AML-193 (cell line): ENCODE measurements around the gene ZFYVE28.

Source experiments
- DNase-seq, 2 experiments: peaks; one replicate each; lab custom pipeline; 2025; lab: John Stamatoyannopoulos, UW

Gene ZFYVE28

DNA sequence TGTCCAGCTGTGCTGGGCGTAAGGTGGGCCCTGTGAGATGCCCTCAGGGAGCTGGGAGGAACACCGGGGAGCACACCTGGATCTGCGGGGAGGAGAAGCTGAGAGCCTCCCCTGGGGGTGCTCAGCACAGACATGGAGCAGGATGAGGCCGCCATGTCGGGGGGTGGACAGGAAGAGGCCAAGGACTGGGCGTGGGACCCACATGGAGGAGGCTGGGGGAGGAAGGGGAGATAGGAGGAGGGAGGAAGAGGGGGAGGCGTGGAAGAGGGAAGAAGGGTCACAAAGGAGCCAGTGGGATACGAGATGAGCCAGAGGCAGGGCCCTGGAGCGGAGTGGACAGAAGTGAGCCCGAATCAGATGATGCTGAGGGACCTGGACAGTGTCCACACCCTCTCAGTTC lies 66.3 kb downstream of the ZFYVE28 start:
- DNase-seq: no peak

DNA sequence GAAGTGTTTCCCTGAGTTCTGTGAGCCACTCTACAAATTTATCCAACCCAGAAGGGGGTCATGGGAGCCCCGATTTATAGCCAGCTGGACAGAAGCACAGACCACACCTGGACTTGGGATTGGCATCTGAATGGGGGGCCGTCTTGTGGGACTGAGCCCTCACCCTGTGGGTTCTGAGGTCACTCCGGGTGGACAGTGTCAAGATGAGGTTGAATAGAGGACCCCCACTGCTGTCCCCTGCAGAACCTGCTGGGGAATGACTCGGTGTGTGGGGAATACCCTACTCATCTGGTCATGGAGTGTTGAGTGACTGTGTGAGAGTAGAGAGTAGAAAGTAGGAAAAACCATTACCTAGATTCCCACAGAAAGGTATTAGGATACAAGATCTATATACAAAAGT lies 67.5 kb downstream of the ZFYVE28 start:
- DNase-seq: no peak

DNA sequence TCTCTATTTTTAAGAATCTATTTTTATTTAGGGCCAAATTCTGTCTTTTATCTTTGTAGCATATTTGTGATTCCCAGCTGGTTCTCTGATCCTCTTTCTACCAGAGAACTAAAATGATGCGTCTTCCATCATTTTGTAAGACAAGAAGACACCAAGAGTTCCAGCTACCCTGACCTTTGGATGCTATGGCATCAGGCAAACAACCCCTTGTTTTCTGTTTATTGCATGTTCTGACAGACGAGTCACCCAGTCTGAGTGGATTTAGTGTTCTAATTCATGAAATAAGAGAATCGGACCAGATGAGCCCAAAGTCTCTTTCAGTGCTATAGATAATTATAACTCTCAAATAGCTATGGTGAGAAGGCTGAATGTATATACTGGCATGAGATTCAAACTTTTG lies 69.7 kb downstream of the ZFYVE28 start:
- DNase-seq: no peak

DNA sequence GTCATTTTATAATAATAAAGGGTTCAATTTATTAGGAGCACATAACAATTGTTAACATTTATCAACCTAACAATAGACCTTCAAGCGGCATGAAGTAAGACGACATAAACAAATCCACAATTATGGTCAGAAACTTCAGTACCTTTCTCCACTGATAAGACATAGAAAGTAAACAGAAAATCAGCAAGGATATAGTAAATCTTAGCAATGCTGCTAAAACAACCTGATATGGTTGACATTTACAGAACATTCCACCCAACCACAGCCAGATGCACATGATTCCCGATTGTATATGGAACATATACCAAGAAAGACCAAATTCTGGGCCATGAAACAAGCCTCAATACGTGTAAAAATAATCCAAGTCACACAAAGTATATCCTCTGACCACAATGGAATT lies 71.3 kb downstream of the ZFYVE28 start:
- no peak for DNase-seq

DNA sequence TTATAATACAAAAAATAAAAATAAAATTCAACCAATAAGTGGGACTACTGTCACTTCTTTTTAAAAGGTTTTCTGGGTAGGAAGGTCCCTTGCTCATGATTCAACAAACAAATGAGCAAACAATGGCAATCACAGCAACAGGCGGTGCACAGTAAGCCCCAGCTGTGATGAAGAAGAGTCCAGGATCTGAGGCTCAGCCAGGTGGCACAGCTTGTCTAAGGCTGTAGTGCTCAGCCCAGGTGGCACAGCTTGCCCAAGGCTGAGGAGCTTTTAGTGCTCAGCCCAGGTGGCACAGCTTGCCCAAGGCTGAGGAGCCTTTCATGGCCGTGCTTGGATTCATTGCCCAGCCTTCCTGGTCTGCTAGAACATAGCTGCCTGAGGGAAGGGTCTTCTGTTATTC lies 75.0 kb downstream of the ZFYVE28 start:
- DNase-seq: no peak

DNA sequence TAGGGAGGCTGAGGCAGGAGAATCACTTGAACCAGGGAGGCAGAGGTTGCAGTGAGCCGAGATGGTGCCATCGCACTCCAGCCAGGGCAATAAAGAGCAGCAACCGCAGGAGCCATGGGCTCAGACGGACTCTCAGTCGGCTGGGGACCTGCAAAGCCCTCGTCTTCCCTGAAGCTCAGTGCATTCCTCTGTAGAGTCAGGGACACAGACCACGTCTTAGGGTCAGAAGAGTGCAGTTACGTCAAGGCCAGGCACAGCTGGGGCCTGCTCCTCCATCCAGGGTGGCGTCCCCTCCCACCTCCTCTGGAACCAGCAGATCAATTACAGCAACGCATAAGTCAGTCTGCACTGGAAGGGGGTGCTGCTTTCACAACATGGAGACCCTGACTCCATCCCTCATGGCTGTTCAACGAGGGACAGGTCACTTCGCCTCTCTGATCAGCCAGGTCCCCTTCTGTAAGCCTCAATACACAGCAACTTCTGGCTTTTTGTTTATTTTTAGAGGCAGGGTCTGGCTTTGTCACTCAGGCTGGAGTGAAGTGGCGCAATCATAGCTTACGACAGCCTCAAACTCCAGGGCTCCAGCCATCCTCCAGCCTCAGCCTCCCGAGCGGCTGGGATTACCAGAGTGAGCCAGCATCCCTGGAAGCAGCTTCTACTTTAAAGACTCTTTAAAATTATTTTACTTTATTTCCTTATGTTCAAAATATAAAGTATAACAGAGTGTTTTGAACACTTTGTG lies 76.4 kb downstream of the ZFYVE28 start:
- no peak for DNase-seq

DNA sequence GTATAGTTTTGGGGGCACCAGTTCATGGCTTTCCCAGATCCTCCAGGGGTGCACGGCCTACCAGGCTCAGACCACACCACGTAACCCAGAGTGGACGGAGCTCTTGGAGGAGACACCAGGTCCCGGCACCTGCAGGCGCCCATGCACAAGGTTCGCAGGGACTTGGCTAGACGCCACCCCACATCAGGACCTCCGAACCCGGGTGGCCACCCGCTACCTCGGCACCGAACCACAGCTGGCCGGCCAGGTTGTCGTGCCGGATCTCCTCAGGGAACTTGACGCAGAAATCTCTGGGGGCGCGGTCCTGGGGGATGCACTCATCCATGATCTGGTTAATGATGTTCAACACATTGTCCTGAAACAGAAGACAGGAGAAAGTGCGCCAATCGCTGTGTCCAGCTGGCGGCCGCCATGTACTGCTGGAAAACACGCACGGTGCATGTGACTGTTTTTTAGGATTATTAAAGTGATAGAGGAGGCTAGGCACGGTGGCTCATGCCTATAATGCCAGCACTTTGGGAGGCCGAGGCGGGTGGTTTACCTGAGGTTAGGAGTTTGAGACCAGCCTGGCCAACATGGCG lies 77.1 kb downstream of the ZFYVE28 start:
- DNase-seq: no peak

DNA sequence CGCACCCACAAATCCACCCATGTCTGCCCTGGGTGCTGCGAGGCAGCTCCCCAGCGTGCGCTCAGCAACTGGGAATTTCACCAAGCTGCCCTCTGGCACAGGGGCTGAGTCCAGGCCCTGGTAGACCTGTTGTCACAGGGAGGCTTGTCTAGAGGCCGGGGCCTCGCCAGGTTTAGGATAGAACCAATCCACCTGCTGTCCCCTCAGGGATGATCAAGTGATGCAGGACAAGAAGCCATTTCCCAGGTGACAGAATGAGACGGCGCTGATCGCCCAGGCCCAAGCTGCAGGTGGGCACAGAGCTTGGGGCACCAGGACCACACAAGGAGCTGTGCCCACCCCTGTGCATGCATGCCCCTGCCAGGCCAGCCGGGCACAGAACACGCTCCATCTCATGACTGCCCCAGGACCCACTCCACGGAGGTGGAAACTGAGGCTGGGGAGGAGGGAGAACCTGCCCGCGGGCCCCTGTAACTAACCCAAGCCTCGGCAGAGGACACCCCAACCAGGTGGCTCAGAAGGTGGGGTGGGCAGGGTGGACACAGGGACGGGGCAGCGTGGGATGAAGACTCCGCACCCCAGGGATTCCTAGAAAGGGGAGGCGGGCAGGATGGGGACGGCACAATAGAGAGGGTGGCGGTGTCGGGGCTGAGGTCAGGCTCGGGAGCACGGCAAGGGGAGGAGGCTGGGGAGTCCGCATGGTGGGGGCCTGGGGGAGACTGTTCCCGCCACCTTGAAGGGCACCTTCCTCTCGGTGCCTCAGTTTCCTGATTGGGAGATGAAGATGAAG lies 78.0 kb downstream of the ZFYVE28 start:
- no peak for DNase-seq

DNA sequence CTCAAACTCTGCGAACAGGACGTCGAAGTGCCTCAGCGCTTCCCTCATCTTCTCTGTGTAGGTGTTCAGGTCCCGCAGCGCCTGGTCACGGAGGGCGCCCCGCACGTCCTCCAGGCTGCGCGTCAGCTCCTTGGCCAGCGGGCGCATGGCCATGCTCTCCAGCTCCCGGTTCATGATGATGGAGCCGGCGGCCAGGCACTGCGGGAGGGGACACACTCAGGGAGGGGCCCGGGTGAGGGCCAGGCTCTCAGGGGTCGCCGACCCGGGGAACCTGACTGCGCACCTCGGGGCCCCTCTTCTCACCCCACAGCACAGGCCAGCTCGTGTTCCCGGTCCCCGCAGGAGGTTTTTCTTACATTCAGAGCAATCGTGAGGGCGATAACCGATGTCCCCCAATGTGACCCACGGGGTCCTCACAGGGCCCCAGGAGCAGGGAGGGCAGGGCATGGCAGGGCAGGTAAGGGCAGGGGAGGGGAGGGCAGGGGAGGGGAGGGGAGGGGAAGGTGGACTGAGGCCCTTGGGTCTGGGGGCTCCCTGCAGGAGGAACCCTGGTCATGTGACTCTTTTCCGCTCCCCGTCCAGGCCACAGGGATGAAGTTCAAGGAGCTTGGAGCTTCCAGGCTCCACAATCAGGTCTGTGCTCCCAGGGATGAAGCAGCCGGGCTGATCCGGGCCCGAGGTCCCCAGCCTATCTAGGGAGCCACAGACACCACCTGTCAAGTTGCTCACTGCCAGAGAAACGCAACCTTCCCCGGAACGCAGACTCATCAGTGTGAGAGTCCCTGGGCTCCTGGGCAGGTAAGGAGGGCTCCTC lies 78.8 kb downstream of the ZFYVE28 start:
- DNase-seq: no peak

DNA sequence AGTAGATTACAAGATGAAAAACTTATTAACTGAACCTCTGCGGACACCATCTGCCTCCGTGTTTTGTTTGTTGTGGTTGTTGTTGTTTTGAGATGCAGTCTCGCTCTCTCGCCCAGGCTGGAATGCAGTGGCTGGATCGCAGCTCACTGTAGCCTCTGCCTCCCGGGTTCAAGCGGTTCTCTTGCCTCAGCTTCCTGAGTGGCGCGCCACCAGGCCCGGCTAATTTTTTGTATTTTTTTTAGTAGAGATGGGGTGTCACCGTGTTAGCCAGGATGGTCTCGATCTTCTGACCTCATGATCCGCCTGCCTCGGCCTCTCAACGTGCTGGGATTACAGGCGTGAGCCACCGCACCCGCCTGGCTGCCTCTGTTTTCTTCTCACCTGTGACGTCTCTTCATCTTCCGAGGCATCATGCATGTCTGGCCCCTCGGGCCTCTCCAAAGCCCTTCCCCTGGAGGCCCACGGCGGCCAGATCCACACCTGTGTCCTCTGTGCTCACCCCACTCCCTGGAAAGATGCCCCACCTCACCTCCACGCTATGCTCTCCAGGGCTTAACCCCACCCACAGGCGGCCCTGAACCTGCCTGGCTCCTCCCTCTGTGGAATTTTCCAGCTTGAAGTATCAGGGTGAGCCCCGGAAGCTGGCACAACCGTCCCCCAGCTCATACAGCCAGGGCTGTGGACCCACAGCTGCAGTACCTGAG lies 79.5 kb downstream of the ZFYVE28 start:
- no peak for DNase-seq

DNA sequence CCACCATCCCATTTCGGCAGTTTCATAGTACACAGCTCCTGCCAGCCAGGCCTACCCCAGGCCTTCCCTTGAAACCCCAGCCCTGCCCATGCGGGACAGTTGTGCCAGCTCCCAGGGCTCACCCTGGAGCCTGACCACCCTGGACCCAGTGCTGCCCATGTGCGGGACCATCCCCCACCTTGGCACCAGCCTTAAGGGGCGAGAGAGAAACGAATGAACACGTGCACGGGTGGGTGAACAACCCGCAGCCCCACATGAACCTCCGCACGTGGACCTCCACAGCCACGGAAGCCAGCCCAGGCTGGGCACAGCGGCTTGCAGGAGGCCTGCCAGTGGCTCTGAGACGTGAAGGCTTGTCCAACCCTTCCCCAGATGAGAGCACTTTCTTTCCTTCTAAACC lies 80.5 kb downstream of the ZFYVE28 start:
- no peak for DNase-seq

DNA sequence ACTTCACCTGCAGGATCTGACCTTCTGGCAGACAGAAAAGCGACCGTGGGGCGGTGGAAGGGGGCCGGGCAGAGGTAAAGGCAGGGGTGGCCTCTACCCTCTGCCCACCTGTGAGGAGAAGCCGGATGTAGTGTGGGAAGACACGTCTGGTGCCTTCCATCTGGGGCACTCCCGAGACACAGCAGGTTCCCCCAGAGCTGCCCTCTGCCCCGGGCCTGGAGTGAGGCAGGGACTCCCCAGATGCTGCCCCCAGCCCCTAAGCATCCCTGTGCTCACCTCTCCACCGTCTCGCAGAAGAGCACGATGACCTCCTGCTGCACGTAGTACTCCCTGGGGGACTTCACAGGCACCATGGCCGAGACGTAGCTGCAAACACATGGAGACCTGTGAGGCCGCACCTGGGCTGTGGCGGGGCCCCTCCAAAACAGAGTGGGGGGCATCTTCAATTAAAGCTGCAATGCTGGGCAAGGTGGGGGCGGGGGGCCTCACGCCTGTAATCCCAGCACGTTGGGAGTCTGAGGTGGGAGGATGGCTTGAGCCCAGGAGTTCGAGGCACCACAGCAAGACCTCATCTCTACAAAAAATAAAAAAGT lies 81.2 kb downstream of the ZFYVE28 start:
- no peak for DNase-seq

DNA sequence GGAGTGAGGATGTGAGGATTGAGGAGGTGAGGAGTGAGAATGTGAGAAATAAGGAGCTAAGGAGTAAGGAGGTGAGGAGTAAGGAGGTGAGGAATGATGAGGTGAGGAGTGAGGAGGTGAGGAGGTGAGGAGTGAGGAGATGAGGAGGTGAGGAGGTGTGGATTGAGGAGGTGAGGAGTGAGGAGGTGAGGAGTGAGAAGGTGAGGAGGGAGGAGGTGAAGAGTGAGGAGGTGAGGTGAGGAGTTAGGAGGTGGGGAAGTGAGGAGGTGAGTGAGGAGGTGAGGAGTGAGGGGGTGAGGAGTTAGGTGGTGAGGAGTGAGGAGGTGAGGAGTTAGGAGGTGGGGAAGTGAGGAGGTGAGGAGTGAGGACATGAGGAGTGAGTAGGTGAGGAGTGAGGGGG lies 81.8 kb downstream of the ZFYVE28 start:
- no peak for DNase-seq

DNA sequence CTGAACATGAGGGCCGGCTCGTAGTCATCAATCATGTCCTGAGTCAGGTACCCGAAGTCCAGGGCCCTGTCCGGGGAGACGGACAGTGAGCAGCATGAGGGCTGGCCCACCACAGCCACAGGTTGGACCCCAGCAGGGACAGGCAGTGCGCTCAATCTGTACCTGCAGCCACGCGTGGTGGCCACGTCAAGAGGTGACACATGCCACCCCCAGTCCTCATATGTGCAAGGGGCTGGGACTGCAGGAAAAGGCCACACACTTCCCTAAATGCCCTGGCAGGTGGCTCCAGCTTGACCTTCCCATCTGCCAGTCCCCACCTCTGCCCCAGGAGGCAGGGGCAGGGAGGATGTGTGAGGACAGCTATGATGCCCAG lies 82.7 kb downstream of the ZFYVE28 start:
- no peak for DNase-seq

DNA sequence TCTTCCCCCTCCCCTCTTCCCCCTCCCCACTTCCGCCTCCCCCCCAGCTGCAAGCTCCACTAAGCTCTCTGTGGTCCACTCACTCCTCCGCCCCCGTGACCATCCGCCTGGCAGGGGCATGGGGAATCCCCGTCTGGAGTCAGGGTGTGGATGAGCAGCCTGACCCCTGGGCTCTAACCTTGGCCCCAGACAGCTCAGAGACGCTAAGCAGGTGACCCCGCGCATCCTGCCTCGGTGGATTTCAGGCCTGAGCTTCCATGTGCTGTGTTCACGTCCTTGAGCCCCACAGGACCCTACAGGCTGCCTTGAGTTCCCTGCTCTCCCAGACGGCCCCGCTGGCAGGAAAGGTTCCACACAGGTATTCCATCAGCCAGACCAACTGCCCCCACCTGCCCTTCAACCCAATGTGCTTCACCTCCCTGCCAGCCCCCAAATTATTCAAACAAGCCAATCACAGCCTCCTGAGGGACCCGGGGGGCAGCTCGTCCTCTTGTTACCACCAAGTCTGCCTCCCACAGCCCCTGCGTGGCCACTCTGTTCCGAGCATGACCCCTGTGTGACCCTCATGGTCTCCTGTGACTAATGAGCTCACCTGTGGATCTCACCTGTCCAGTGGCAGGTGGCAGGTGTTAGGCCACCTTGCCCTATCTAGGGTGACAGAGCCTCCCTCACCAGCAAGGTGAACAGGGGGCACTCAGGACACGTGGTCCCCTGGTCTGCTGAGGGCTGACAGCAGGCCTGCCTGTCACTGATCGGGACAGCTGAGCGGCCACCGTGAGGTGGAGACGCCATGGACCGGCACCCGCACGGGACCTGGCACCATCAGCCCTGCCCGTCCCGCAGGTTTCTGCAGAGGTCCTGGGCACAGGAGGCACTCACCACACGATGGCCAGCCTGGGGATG lies 83.4 kb downstream of the ZFYVE28 start:
- no peak for DNase-seq

DNA sequence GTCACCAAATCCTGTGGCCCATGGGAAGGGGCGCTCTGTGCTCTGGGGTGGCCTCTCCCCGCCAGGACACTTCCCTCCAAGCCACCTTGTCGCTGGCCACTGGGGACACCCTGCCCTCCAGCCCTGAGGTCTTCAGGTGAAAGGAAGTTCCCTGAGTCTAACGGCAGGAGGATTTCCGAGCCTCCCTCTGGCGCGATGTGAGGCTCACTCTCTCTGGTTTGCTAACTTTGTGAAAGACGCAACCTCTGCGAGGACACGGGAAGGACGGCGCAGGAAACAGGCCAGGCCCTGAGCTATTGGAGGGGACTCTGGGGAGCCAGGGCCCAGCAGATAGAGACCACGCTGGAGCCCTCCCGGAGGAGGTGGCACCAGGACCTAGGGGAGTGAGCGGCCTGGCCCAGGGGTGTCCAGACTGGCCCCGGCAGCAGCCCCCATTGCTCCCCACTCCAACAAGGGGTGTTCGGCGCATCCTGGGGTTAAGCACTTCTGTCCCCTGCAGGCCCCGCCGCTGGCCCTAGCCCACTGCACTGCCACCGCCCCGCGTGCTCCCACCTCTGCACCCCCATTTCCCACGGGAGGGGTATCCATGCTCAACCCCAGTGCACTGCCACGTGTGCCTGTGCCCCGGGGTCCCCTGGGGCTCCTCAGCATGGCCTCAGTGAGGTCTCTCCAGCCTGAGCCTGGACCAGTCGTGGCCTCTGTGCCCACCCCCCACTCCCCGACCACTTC lies 84.4 kb downstream of the ZFYVE28 start:
- no peak for DNase-seq

DNA sequence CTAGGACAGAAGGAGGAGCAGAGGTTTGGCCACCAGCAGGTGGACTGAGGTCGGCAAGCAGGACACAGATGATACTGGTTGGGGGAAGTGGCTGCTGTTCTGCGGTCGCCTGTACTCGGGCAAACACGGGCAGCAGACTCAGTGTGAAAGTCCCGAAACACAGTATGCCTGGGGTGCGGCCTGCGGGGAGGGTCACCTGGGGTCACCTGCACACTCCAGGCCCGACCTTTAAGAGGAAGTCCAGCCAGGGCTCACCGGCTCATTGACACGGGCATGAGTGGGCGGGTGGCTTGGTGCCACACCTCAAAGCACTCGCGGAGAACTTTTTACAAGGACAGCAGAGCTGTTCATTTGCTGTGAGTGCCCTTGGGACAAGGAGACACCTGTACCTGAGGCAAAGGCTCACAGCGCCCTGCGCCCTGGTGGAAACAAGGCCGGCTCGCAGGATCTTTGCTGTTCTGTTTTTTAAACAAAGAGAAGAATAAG lies 85.0 kb downstream of the ZFYVE28 start:
- DNase-seq: no peak

DNA sequence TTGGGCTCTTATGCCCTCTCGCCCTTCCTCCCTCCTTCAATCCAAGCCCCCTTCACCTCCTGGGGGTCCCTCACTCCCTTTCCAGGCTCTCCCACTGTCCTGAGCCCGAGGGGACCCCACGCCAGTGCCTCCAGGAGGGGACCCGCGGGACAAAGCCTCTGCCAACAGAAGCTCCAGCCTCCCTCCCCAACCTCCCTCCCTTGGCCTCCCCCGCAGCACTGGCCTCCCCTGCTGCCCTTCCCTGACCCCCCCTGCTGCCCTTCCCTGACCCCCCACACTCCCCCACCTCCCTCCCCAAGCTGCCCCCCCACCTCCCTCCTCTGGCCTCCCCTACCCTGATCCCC lies 85.5 kb downstream of the ZFYVE28 start:
- DNase-seq: no peak

DNA sequence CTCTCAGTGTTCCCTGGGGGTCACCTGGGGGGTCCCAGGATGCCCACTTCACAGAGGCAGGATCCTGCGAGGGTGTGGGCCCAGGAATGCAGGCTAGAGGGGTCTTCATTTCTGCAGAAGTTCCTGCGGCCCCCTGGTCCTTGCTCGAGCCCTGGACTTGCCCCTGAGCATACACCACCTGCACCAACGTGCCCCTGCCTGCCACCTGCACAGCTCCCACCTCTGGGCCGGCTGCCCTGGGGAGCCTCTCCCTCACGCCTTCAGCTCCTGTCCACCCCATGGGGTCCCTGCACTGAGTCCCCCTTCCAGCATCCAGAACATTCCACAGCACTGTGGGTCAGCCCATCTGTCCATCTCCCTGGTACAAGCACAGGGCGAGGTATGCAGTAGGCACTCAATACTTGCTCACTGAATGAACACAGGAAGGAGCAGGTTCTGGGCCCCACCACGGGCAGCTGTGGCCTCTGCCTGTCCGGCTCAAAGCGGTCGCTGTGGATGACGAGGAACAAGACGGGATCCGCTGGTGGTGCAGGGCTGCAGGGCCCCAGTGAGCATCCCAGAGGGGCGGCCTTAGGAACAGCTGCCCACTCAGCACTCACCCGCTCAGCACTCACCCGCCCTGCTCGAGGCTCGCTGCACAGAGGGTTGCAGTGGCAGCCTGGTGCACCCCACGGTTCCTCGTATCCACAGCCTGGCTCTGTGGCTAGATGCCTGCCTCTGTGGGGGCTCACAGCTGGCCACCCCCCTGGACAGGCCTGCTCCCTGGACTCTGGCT lies 86.1 kb downstream of the ZFYVE28 start:
- no peak for DNase-seq
